ENCODE results near the gene METTL23. TPM values are rescaled to one million over a fixed set of nuclear protein-coding genes. Genes with fewer than 3 reads are reported as not detected.

Gene METTL23
- total and polyA plus RNA-seq, 2 of the 8 experiments (the other 6 are each of a cell fraction or from before 2014, with no cell fraction given): 36.1 to 60.2 TPM

DNA sequence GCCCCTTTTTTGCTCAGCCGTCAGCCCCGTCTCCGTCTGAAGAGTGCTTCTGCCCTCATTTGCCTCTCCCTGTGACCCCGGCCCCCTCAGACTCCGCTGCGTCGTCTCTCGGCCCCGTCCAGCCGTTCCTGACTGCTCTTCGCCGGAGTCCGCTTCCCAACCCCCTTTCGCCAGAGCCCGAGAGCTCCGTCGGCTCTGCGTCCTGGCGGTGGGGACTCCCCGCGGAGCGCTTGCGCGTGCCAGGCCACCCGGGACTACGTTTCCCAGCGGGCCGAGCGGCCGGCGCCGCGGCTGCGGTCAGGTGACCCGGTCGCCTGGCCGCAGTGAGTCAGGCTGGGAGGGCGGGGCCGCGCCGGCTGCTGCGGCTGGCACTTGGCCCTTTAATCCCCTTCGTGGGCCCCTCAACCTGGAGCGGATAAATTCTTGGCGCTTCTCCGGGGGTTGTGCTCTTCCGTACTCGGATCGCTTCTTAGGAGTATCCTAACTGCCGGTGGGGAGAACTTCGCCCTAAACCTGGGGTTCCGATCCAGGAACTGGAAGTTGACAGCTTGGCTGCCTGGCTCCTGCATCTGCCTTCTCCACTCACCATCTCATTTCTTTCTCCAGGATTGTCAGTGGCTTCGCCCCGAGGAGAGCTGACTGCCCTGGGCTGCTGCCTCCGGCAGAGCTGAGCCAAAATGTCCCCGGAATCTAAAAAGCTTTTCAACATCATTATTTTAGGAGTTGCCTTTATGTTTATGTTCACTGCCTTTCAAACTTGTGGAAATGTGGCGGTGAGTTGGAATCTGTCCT is 11.2 kb downstream of the METTL23 start, which contains the start of gene MFSD11 (continued):
- TF ChIP-seq, protein P1, sequence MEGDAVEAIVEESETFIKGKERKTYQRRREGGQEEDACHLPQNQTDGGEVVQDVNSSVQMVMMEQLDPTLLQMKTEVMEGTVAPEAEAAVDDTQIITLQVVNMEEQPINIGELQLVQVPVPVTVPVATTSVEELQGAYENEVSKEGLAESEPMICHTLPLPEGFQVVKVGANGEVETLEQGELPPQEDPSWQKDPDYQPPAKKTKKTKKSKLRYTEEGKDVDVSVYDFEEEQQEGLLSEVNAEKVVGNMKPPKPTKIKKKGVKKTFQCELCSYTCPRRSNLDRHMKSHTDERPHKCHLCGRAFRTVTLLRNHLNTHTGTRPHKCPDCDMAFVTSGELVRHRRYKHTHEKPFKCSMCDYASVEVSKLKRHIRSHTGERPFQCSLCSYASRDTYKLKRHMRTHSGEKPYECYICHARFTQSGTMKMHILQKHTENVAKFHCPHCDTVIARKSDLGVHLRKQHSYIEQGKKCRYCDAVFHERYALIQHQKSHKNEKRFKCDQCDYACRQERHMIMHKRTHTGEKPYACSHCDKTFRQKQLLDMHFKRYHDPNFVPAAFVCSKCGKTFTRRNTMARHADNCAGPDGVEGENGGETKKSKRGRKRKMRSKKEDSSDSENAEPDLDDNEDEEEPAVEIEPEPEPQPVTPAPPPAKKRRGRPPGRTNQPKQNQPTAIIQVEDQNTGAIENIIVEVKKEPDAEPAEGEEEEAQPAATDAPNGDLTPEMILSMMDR (IDR thresholded peaks at IDR 0.05; ENCODE audit: control extremely low read depth in 1 of 3, insufficient read depth in 1 of 3, low read depth in 1 of 3, low read length in 3 of 3): no peak
- no peak for TF ChIP-seq POLR2A (IDR thresholded peaks at IDR 0.05; ENCODE audit: control extremely low read depth in 1 of 2, low read depth in 2 of 2, low read length in 2 of 2)
- peak; percentile 57 for TF ChIP-seq SP1 (IDR thresholded peaks at IDR 0.05; ENCODE audit: low read depth, low read length)
- TF ChIP-seq EGR1 (IDR thresholded peaks at IDR 0.05; ENCODE audit: borderline replicate concordance, low read depth, low read length): no peak
- peak; percentile 61; the same call in 1 of the 2 replicates for TF ChIP-seq CREB1 (IDR thresholded peaks at IDR 0.05)
- no peak for TF ChIP-seq NANOG (IDR thresholded peaks at IDR 0.05; ENCODE audit: insufficient read depth, low read depth, low read length, poor library complexity, severe bottlenecking)
